ENCODE data around the gene TBC1D19.
"Not testable (repeated sequence)": the region's sequence is repeated elsewhere in the genome, so short reads cannot be mapped to it uniquely, and the experiment has no call there.

The TBC1D19 gene

GRCh38 chr4:26583865-26584652 lies at the start of gene TBC1D19:
TBC1D19 (plus strand) TSS chr4:26584084; CDS start chr4:26584194, 110 bp downstream.
- DNase-seq = peak; percentile 57

- no peak for DNase-seq
Observed at GRCh38 chr4:26542991-26543390, 40.9 kb upstream of the TBC1D19 start.

DNA sequence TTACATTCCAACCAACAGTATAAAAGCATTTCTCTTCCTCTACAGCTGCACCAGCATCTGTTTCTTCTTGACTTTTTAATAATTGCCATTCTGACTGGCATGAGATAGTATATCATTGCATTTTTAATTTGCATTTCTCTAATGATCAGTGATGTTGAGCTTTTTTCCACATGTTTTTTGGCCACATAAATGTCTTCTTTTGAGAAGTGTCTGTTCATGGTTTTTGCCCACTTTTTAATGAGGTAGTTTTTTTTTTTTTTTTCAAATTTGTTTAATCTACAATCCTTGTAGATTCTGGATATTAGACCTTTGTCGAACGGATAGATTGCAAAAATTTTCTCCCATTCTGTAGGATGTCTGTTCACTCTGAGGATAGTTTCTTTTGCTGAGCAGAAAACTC lies 39.5 kb upstream of the TBC1D19 start:
- no peak for DNase-seq

DNA sequence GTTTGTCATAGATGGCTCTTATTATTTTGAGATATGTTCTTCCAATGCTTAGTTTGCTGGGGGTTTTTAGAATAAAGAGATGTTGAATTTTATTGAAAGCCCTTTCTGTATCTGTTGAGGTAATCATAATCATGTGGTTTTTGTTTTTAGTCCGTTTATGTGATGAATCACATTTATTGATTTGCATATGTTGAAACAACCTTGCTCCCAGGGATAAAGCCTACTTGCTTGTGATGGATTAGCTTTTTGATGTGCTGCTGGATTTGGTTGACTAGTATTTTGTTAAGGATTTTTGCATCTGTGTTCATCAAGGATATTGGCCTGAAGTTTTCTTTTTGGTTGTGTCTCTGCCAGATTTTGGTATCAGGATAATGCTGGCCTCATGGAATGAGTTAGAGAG lies 35.5 kb upstream of the TBC1D19 start:
- DNase-seq = not testable (repeated sequence)

DNA sequence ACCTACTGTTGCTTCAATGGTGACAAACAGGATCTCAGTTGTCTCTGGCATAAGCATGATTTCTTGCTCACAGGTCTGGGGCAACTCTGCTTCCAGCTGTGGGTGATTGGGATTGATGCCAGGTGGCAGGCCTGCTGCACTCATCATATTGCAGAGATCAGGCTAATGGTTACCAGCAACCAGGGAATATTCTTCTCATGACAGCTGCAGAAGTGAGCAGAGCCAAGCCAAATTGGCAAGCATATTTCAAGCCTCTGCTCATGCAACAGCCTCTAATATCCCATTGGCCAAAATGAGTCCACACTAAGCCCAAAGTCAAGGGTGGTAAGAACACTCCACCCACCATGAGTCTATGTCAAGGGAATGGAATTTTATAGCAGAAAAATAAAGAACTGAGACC lies 26.7 kb upstream of the TBC1D19 start:
- DNase-seq = no peak

- no peak for DNase-seq
Observed at GRCh38 chr4:26558166-26558895, 25.6 kb upstream of the TBC1D19 start.

GRCh38 chr4:26566133-26566532 lies 17.8 kb upstream of the TBC1D19 start:
- no peak for DNase-seq

GRCh38 chr4:26568446-26568994 lies 15.4 kb upstream of the TBC1D19 start:
- DNase-seq = no peak

GRCh38 chr4:26570596-26570995 lies 13.3 kb upstream of the TBC1D19 start:
- DNase-seq = no peak

GRCh38 chr4:26573389-26573794 lies 10.5 kb upstream of the TBC1D19 start:
- DNase-seq = no peak

DNA sequence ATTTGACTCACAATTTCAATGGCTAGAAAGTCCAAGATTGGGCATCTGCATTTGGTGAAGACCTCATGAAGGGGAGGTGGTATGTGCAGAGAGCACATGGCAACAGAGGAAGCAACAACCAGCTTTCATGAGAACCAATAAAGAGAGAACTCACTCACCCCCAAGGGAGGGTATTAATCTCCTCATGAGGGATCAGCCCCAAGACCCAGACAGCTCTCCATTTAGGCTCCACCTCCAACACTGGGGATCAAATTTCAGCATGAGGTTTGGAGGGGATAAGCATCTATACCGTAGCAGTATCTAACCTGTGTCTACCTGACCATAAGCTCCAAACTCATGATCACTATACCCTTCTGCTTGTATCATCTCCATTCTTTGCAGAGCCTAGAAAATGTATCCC lies 9.3 kb upstream of the TBC1D19 start:
- no peak for DNase-seq

- no peak for DNase-seq
Observed at GRCh38 chr4:26576231-26576739, 7.6 kb upstream of the TBC1D19 start.

DNA sequence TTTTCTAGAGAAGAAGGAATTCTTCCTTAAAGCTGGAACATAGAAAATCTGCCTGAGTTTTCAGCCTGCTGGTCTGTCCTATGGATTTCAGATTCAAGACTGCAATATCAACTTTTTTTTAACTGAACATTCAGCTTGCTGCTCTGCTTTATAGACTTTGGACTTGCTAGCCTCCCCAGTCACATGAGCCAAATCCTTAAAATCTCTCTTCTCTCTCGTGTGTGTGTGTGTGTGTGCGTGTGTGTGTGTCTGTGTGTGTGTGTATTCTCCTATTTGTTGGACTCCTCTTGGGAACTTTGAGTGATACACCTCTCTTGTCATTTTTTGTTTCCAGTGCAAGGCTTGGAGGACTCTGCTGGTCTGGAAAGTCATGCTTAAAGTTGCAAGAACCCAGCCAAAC lies 6.8 kb upstream of the TBC1D19 start:
- no peak for DNase-seq

DNA sequence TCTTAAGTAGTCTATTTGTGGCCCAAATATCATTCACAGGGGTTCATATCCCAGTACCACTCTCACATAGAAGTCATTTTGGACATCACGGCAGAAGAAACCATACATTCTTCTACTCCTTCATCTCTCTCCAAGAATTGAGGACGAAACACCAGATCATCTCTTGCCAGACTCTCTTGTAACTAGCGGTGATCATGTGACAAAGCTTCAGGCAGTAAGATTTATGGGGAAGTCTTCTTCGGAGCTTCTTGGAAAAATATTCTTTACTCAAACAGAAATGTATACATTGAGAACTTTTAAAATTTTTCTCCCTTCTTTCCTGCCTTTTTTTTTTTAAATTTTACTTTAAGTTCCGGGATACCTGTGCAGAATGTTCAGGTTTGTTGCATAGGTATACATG lies 4.7 kb upstream of the TBC1D19 start:
- no peak for DNase-seq

DNA sequence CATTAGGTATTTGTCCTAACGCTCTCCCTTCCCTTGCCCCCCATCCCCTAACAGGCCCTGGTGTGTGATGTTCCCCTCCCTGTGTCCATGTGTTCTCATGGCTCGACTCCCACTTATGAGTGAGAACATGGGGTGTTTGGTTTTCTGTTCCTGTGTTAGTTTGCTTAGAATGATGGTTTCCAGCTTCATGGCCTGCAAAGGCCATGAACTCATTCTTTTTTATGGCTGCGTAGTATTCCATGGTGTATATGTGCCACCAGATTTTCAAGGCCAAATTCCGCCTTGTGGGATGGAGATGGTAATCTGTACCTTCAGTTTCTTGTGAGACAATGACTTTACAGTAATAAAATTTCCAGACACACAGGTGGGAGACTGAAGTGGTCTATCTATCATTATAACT lies 2.5 kb upstream of the TBC1D19 start:
- DNase-seq = not testable (repeated sequence)

GRCh38 chr4:26583538-26583864 lies 383 bp upstream of the TBC1D19 start:
- peak; percentile 50 for DNase-seq

DNA sequence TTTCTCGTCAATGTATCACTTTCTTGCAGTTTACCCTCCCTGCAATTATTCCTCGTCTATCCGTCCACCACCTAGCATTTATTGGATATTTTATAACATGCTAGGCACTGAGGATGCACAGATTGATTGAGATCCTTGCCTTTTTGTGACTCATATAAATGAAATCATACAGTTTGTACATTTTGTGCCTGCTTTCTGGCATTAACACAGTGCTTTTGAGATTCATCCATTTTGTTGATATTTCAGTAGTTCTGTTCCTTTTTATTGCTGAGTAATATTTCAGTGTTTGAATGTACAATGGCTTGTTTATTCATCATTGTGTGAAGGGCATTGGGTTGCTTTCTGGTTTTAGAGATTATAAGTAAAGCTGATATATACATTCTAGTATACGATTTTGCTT lies 841 bp downstream of the TBC1D19 start:
- no peak for DNase-seq

GRCh38 chr4:26589705-26590104 lies 5.8 kb downstream of the TBC1D19 start:
- no peak for DNase-seq

- DNase-seq = no peak
Observed at GRCh38 chr4:26590639-26591038, 6.8 kb downstream of the TBC1D19 start.

GRCh38 chr4:26593557-26593956 lies 9.7 kb downstream of the TBC1D19 start:
- DNase-seq = not testable (repeated sequence)

GRCh38 chr4:26594371-26594770 lies 10.5 kb downstream of the TBC1D19 start:
- DNase-seq = no peak

GRCh38 chr4:26594778-26595177 lies 10.9 kb downstream of the TBC1D19 start:
- no peak for DNase-seq

DNA sequence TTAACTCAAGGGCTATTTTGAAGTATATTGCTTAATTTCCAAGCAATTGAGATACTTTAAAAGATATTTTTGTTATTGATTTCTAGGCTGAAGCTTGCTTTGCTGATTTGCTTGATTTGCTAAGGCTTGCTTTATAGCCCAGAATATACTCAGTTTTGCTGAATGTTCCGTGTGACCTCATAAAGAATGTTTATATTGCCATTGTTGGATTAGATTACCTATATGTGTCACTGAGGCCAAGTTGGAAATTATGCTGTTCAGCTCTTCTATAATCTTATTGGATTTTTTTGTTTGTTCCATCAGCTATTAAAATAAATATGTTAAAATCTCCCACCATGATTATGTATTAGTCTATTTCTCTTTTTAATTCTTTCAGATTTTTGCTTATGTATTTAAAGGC lies 13.0 kb downstream of the TBC1D19 start:
- no peak for DNase-seq

- DNase-seq = no peak
Observed at GRCh38 chr4:26601204-26601603, 17.3 kb downstream of the TBC1D19 start.

All from DMS153 (cell line).